GM13977 (cell line): ENCODE data around the gene ITGB3BP.

Experiments used
- DNase-seq: peaks from one replicate; pipeline ENCODE4 v3.0.0; 2012; ENCODE audit warnings: low spot score
- CTCF ChIP-seq: IDR thresholded peaks from 2 replicates; pipeline ENCODE4 v1.5.1; 2012; ENCODE audit warnings: mild to moderate bottlenecking, control low read depth; ENCODE audit not compliant: insufficient read depth; ENCODE audit errors: extremely low read depth, missing control alignments
- in situ Hi-C: fragments of 300-500 bp; cut with MboI; formaldehyde crosslinking; loops from one replicate; pipeline ENCODE4 v1.12.0; 2022; ENCODE audit warnings: low sequenced_read_pairs, low pct_unique_long_range_greater_than_20kb, mixed read lengths, inconsistent platforms; ENCODE audit not compliant: unreplicated experiment

ITGB3BP gene

GRCh38 chr1:63537006-63537405 is 14.0 kb upstream of the ITGB3BP start:
- no peak for DNase-seq
- no peak for TF ChIP-seq CTCF
- in situ Hi-C loops: no loop called here

GRCh38 chr1:63534406-63534805 is 11.4 kb upstream of the ITGB3BP start:
- TF ChIP-seq CTCF: no peak
- no peak for DNase-seq
- in situ Hi-C loops: no loop called here

- DNase-seq: no peak
- in situ Hi-C loops: no loop called here
- no peak for TF ChIP-seq CTCF
These were observed 10.9 kb upstream of the ITGB3BP start for GRCh38 chr1:63533931-63534330.

GRCh38 chr1:63532727-63533126 is 9.7 kb upstream of the ITGB3BP start:
- DNase-seq: no peak
- in situ Hi-C loops: no loop called here
- no peak for TF ChIP-seq CTCF

GRCh38 chr1:63524201-63524600 is 1.2 kb upstream of the ITGB3BP start:
- DNase-seq: no peak
- TF ChIP-seq CTCF: no peak
- in situ Hi-C loops: no loop called here

- no peak for DNase-seq
- TF ChIP-seq CTCF: no peak
- in situ Hi-C loops: no loop called here
These were observed 713 bp upstream of the ITGB3BP start for GRCh38 chr1:63523738-63524137.

- in situ Hi-C loops: no loop called here
- TF ChIP-seq CTCF: no peak
- no peak for DNase-seq
These were observed 6.4 kb downstream of the ITGB3BP start for GRCh38 chr1:63516629-63517028.
